ENCODE data around the gene RNF148. TPM values are rescaled to one million over a fixed set of nuclear protein-coding genes. Genes with fewer than 3 reads are reported as not detected.

The RNF148 gene
- total RNA-seq (2021; fragmentation: NEBNext Ultra II Directional; extraction: Animal tissue kit (Norgen Biotek cat#: 25700)) (0.45 TPM in 1 of 2 replicates, not detected in the other), polyA plus RNA-seq (2011; rRNA removed) (0.11 and 0.27 TPM in 2 replicates), polyA minus RNA-seq (2011; rRNA and poly(A)+ RNA removed) (3.2 and 8.9 TPM in 2 replicates)
- polyA plus RNA-seq (2011; cell fraction: cytosol; rRNA removed), result 0.14 TPM
- polyA plus RNA-seq (2011; cell fraction: nucleus; rRNA removed), result 0.30 TPM
- polyA plus RNA-seq (2012, experiment 1 of 2), result 0.13 to 0.36 TPM (median 0.19 TPM) in 3 of 4 replicates, not detected in the other
- not detected for polyA plus RNA-seq (2012, experiment 2 of 2)
- polyA plus RNA-seq (2013, experiment 1 of 2), result 0.10 TPM
- 0.13 TPM for polyA plus RNA-seq (2013, experiment 2 of 2)
- polyA minus RNA-seq (2011; cell fraction: cytosol; rRNA and poly(A)+ RNA removed), result not detected
- 16.9 TPM for polyA minus RNA-seq (2011; cell fraction: nucleus; rRNA and poly(A)+ RNA removed)
- long read RNA-seq, experiment 1, result 0 reads
- long read RNA-seq, experiment 2, result 0 reads

DNA sequence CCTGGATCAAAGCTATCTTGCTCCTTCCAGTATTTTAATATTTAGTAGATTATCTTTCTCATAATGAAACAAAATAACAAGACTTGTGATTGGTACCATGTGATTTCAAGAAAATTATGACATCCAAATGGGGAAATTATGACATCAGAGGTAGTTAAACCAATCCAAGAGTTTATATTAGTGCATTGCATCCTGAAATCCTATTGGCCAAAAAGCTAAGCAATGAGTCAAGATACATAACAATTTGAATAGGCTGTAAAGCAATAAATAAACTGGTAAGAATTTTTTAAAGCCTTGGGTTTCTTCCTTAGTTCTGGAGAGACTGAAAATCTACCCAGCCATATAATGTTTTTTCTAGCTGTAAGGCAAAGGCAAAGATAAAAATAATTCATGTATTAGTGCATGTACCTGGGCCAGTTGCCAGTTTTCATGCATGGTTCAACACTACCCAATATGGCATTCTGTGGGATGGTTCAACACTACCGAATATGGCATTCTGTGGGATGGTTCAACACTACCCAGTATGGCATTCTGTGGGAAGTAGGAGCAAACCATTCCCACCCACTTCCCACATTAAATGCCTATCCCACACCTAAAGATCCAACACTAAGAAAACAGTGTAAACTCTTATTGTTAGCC lies at the start of gene RNF148:
Gene RNF148 (minus strand): TSS at position 51 of the 639 bp plus-strand sequence. CDS start 172 bp downstream, outside the sequence.
- H4K8ac ChIP-seq (ENCODE audit: extremely low read depth, insufficient read depth, low read length), result no peak within 1 kb of the TSS
- no peak within 1 kb of the TSS for H3K4me3 ChIP-seq (ENCODE audit: extremely low read depth in 1 of 4, insufficient read depth in 2 of 4, low read depth in 3 of 4, low read length in 4 of 4)
- no peak within 1 kb of the TSS for H3K27ac ChIP-seq (ENCODE audit: low read depth, low read length)
- H2BK20ac ChIP-seq (ENCODE audit: low read length), result no peak within 1 kb of the TSS
- H3K4me1 ChIP-seq (replicated peaks in 1 of 4; ENCODE audit: control insufficient read depth in 3 of 4, insufficient read depth in 4 of 4, low read length in 3 of 4), result peaks cover 0 to 3% (median under 1%) of the 10 kb centered on the region in 4 experiments; a peak in 2 of 7 replicates
- no peaks in the 10 kb centered on the region for H3K79me1 ChIP-seq (ENCODE audit: low read depth, low read length)
- FAIRE-seq, result no peak
- WGBS, 2 experiments (ENCODE audit: extremely low coverage in 1 of 2, insufficient coverage in 1 of 2, insufficient read length in 1 of 2, insufficient replicate concordance in 2 of 2, low coverage in 1 of 2, low lambda C conversion rate in 2 of 2, missing lambda C conversion rate in 1 of 2), result 94% methylated on average over 1 of the region's 1 CpG; no CpG with 5 or more reads in 1 of the 2 experiments
- H2BK120ac ChIP-seq (replicated peaks; ENCODE audit: low read depth, low read length), result no peak within 1 kb of the TSS
- no peak within 1 kb of the TSS for H3K18ac ChIP-seq (ENCODE audit: extremely low read depth, low read length)
- no peaks in the 10 kb centered on the region for H3K79me2 ChIP-seq (ENCODE audit: control insufficient read depth in 1 of 2, insufficient read depth in 2 of 2, low read length in 2 of 2)
- no peak within 1 kb of the TSS for H3K9ac ChIP-seq (replicated peaks in 1 of 4; ENCODE audit: extremely low read depth in 1 of 4, low read depth in 3 of 4, low read length in 3 of 4)
- no peak within 1 kb of the TSS for H2AFZ ChIP-seq (ENCODE audit: low read length)
- H3K14ac ChIP-seq (ENCODE audit: insufficient read length), result no peak within 1 kb of the TSS
- no peak within 1 kb of the TSS for H3K4ac ChIP-seq (replicated peaks; ENCODE audit: insufficient read length, low read depth, low read length)
- H4K5ac ChIP-seq (ENCODE audit: insufficient read length, low read depth, low read length), result no peak within 1 kb of the TSS
- no peaks in the 10 kb centered on the region for H4K20me1 ChIP-seq (replicated peaks in 1 of 2; ENCODE audit: control insufficient read depth in 1 of 2, insufficient read depth in 2 of 2, low read length in 2 of 2)
- no peak within 1 kb of the TSS for H3K4me2 ChIP-seq (ENCODE audit: insufficient read depth in 1 of 2, low read depth in 2 of 2, low read length in 2 of 2)
- H3K9me3 ChIP-seq (ENCODE audit: insufficient read depth in 2 of 2, low read depth in 1 of 2, low read length in 1 of 2), result no peaks in the 10 kb centered on the region; a peak in 1 of 4 replicates
- POLR2A ChIA-PET (ENCODE audit: partially characterized antibody), result no interaction called here
- no peak within 1 kb of the TSS for H3K23ac ChIP-seq (ENCODE audit: insufficient read length)
- no peak within 1 kb of the TSS for H2AK5ac ChIP-seq (ENCODE audit: low read depth, low read length)
- H4K91ac ChIP-seq (replicated peaks; ENCODE audit: insufficient read length, low read length), result no peak within 1 kb of the TSS
- DNase-seq (ENCODE audit: low read depth in 1 of 2, low spot score in 2 of 2), result no peak
- H3K56ac ChIP-seq (replicated peaks; ENCODE audit: insufficient read length, low read depth, low read length), result no peak within 1 kb of the TSS
- H3K36me3 ChIP-seq (ENCODE audit: control insufficient read depth in 2 of 4, insufficient read depth in 4 of 4, low read length in 3 of 4), result no peaks in the 10 kb centered on the region
- no peak within 1 kb of the TSS for H2BK12ac ChIP-seq (ENCODE audit: low read depth, low read length)
- CTCF ChIA-PET (ENCODE audit: partially characterized antibody), result interaction anchor here (1.3 to 6.4 kb wide), 2 partner anchors 13 to 15 kb away, joined by 4 to 35 read pairs; no protein-coding TSS in a partner anchor
- H3K27me3 ChIP-seq (replicated peaks in 1 of 4; ENCODE audit: control insufficient read depth in 3 of 4, extremely low read depth in 1 of 4, insufficient read depth in 3 of 4, low read length in 3 of 4), result no peaks in the 10 kb centered on the region
- H3K23me2 ChIP-seq (ENCODE audit: low read depth, low read length), result no peaks in the 10 kb centered on the region
- H2BK15ac ChIP-seq (ENCODE audit: low read length), result no peak within 1 kb of the TSS
- H2BK5ac ChIP-seq (ENCODE audit: low read depth, low read length), result no peak within 1 kb of the TSS
- TF ChIP-seq YY1 (IDR thresholded peaks at IDR 0.05; ENCODE audit: low read depth, low read length) (no peak), PHF8 (conservative IDR thresholded peaks at IDR 0.05; ENCODE audit: low read depth, low read length) (no peak), SAP30 (IDR thresholded peaks at IDR 0.05; ENCODE audit: insufficient read depth, insufficient replicate concordance, low read length) (no peak), SP1 (IDR thresholded peaks at IDR 0.05; ENCODE audit: low read depth, low read length) (no peak), GTF2F1 (IDR thresholded peaks at IDR 0.05; ENCODE audit: borderline replicate concordance, low read depth, low read length) (no peak), CBX5 (IDR thresholded peaks at IDR 0.05; ENCODE audit: low read depth, low read length) (no peak), RXRA (IDR thresholded peaks at IDR 0.05; ENCODE audit: insufficient read depth, low read depth, low read length) (no peak), TAF1 (IDR thresholded peaks at IDR 0.05; ENCODE audit: low read depth, low read length) (no peak)
- TF ChIP-seq, protein P1, sequence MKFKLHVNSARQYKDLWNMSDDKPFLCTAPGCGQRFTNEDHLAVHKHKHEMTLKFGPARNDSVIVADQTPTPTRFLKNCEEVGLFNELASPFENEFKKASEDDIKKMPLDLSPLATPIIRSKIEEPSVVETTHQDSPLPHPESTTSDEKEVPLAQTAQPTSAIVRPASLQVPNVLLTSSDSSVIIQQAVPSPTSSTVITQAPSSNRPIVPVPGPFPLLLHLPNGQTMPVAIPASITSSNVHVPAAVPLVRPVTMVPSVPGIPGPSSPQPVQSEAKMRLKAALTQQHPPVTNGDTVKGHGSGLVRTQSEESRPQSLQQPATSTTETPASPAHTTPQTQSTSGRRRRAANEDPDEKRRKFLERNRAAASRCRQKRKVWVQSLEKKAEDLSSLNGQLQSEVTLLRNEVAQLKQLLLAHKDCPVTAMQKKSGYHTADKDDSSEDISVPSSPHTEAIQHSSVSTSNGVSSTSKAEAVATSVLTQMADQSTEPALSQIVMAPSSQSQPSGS (IDR thresholded peaks at IDR 0.05; ENCODE audit: low read length), result no peak

Measured in H1 (cell line).